ENCODE measurements around the gene PDGFA.

DNA sequence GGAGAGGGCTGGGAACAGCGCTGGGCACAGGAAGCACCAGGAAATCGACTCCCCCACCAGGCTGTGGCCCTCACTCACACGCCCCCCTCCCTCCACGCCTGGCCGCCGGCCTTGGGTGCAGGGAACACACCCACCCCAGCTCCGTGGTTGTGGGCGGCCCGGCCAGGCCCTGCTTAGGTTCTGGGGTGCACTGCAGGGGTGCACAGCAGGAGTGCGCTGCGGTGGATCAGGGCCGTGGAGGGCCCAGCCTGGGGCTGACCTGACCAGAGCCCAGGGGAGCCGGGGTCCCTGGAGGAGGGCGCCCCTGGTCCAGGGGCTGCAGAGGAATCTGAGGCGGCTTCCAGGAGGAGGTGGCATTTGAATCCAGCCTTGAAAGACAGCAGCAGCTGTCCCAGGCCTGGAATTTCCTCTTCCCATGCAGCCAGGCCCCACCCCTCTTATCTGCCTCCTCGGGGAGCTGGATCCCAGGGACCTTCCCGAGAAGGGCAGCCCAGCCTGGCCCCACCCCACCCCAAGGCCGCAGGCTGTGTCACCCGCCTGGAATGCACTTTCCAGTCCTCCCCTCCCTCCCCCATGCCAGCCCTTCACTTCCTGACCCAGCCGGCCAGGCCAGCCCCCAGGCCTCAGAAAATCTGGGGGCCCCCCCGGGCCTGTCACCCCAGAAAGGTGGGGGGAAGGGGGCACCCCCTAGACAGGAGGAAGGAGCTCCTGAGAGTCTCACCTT, 18.4 kb upstream of the PDGFA start:
- TF ChIP-seq, protein P1, sequence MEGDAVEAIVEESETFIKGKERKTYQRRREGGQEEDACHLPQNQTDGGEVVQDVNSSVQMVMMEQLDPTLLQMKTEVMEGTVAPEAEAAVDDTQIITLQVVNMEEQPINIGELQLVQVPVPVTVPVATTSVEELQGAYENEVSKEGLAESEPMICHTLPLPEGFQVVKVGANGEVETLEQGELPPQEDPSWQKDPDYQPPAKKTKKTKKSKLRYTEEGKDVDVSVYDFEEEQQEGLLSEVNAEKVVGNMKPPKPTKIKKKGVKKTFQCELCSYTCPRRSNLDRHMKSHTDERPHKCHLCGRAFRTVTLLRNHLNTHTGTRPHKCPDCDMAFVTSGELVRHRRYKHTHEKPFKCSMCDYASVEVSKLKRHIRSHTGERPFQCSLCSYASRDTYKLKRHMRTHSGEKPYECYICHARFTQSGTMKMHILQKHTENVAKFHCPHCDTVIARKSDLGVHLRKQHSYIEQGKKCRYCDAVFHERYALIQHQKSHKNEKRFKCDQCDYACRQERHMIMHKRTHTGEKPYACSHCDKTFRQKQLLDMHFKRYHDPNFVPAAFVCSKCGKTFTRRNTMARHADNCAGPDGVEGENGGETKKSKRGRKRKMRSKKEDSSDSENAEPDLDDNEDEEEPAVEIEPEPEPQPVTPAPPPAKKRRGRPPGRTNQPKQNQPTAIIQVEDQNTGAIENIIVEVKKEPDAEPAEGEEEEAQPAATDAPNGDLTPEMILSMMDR (IDR thresholded peaks at IDR 0.05): no peak
- TF ChIP-seq POLR2A (IDR thresholded peaks at IDR 0.05): no peak

All from esophagus squamous epithelium (tissue), 4 donors.